NCI-H1092 (cell line): ENCODE measurements around the gene RPL29.

Experiments
- DNase-seq: peaks from one replicate; lab custom pipeline; 2025; lab: John Stamatoyannopoulos, UW

Gene RPL29

DNA sequence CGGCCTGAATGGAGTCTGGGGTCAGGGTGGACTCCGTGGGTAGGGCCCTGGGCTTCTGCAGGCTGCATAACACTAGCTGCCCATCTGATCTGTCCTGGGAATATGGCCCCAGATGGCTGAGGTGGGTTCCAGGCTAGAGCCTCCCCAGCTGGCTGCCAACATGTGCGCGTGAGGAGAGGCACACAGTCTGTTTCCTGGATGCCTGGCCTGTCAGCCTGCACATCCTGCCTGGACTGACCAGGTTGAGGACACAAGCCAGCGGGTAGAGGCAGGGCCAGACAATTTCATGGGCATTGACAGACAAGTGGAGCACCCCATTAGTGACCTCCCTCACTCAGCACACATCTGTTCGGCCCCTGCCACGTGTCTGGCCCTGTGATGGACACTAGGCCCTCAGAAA lies 29.8 kb upstream of the RPL29 start:
- no peak for DNase-seq

DNA sequence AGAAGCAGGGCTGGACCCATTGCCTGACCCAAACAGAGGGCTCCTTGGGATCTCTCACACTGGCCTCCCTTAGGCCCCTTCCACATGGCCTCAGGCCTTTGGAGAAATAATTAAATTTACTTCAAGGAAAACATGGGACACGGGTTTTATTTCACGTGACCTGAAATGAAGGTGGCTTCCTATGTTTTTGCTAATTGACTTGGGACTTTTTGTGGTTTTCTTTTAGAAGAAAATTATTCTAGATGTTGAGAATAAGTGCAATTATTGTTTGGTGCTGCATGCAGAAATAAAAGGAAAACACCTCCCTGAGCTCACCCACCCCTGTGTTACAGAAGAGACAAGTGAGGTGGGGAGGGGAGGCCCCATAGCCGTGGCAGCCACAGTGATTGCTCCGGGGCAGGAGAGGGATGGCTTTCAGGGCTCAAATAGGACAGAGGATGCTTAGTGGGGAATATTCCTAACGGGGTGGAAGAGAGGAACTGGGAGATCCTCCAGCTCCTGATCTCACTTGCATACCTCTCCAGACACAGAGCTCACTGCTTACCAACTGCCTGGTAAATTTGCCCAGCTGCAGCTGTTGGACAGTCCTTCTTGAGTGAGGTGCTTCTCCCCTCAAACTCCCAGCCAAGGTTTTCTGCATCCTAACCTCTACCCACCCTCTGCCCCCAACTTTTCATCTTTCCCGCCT lies 29.2 kb upstream of the RPL29 start:
- DNase-seq, result no peak

DNA sequence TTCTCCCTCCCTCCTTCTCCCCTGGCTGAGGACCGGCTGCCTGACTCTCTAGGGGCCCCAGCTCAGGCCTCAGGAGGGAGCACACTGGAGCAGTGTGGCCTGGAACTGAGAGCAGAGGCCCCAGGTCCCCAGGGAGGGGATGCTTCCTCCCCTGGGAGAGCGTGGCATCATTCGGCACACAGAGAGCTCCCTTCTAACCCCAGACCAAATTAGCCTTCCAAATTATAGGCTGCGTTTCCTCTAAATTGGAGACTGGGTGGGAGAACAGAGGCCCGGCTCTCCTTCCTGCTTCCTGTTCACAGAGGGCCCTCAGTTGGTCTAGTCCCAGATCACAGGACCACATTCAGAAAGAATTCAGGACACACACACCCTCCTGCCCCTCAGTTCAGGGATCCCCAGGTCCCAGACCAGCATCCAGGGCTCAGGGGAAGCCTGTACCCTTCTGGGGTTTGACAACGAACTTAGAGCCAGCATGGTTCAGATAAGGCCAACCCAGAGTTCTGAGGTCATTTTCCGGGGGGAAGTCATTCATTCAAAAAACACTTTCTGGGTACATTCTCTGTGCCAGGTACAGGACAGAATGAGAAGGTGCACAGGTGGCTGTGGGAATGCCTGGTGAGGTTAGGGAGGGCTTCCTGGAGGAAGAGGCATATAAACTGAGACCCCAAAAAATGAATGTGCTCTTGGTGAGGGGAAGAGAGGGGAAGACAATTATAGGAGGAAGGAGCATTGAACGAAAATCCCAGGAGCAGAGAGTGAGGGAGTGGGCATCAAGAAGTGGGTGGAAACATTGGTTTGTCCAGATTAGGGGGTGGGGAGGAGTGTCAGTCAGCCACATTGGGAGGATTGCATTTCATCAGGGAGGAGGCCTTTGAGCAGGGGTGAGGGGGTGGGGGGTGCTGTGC lies 28.4 kb upstream of the RPL29 start:
- no peak for DNase-seq

DNA sequence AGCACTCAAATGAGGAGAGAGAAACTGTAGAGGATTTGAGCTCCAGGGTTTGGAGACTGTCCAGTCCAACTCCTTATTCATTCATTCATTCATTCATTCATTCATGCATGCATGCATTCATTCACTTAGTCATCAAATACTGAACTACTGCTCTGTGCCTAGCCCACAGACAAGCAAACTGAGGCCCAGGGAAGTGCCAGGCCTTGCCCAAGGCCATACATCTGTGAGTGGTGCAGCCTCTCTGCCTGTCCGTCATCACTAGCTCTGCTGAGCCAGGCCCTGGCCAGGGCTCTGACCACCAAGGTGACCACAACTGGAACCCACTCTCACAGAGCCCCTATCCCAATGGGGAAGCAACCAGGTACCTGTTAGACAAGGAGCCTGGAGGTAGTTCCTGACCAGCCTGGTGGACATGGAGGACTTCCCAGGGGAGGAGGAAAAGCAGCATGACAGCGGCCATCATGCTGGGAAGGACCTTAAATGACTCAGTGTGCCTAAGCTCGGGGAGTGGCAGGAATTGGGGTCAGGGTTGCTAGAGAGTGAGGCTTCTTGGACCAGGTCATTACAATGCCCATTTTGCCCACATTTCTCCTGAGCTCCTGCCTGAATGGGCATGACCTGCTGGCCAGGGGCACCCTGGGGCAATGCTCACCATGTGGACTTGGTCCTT lies 27.5 kb upstream of the RPL29 start:
- DNase-seq, result no peak

DNA sequence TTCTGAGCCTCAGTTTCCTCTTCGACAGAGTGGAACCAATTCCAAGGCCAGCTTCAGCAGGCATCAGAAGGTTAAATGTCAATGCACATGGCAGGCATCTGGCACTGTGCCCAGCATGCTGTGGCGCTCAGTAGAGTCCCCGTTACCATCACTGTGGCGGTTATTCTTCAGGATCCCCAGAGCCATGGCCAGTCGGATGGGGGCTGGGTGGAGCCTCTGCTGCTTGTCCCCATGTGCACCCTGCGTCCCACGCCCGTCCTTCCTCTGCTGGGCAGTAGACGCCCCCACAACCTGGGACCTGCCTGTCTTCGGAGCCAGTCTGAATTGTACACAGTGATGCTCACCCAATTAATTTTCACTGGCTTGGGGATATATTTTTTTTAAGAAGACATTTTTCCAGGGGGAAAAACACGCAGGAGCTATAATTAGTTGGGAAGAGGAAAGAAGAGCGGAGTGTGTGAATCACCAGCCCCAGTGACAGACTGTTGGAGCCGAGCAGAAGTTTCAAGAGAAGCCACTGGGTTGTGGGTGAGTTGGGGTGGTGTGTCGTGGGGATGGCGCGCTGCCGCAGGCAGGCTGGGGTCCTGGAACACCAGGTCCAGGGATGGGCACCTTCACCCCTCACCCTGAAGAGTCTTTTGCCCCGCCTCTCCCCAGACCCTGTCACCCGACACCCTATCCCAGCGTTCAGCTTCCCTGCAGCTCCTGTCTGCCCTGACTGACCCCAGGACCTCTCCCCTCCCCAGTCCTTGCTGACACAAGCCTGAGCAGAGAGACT lies 26.8 kb upstream of the RPL29 start:
- no peak for DNase-seq

DNA sequence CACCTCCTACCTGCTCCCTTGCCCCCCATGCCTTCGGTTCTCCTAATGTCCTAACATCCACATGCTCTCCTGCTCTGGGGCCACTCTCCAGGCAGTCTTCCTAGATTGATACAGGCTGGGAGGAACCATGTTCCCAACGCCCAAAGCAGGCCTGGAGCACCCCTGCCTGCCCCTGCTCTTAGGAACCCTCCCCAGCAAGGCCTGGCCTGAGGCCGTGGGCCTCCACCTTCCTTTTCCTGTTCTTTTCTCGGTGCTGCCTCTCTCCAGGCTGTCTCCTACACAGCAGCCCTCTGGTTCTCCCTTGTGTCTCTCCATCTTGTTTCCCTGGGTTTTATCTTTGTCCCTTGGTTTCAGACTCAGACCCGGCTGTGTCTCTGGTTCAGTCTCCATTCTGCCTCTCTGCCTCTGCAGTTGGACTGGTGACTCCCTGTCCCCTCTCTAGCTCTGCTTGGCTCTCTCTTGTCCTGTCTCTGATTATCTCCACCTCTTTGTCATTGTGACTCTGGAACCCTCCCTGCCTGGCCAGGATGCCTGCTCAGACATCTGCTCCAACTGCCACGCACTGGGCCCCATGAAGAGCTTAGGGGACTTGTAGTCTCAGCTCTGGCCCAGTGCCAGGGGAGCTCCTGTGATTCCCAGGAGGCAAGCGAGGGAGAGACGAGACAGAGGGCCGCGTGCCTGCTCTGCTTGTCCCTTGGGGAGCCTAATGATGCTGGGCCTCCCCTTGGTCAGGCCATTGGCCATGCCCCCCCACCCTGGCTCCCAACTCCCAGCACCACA lies 26.0 kb upstream of the RPL29 start:
- peak; percentile 37 for DNase-seq

DNA sequence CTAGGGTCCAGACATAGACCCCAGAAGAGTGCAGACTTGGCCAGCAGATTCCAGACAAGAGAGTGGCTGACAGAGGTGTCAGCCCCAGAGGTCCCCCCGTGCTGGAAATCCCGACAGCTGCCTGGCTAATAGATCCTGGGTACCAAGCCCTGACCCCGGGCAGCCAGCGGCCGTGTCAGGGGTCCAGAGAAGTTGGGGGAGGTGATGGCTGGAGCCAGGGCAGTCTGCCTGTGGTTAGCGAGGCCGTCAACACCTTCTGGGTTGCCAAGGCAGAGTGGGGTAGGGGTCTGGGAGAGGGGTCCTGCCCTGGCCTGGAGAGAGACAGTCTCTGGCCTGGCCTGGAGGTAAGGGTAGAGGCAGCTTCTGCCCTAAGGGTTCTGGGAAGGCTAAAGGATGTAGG lies 25.1 kb upstream of the RPL29 start:
- DNase-seq, result no peak

DNA sequence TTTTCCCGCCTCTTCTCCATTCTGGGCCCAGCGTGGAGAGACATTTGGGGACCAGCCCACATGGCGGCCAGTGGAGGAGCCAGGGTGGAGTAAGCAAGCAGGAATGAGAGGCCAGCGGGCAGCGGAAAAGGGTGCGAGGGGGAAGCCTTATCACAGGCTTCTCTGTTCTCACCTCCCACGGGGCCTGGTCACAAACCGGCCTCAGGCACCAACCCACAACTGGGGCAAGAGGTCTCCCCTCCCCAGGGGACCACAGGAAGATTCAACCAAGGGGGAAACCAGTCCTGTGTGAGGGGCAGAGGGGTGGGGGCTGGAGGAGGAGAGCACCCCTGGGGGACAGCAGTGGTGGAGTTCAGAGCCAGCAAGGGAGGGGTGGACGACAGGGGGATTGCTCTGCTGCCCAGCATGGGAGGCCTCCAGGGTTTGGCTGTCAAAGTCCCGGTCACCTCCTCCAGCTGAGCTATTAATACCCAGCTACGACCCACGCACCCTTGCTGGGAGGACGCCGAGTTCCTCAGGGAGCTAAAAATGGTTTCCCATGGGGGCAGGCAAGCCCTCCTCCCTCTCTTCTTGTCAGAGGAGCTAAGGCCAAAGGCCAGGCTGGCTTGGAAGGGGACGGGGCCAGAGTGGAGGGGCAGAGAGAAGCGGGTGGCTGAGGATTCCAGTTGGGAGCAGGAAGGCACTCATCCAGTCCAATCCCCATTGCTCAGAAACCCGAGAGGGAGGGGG lies 23.8 kb upstream of the RPL29 start:
- no peak for DNase-seq

DNA sequence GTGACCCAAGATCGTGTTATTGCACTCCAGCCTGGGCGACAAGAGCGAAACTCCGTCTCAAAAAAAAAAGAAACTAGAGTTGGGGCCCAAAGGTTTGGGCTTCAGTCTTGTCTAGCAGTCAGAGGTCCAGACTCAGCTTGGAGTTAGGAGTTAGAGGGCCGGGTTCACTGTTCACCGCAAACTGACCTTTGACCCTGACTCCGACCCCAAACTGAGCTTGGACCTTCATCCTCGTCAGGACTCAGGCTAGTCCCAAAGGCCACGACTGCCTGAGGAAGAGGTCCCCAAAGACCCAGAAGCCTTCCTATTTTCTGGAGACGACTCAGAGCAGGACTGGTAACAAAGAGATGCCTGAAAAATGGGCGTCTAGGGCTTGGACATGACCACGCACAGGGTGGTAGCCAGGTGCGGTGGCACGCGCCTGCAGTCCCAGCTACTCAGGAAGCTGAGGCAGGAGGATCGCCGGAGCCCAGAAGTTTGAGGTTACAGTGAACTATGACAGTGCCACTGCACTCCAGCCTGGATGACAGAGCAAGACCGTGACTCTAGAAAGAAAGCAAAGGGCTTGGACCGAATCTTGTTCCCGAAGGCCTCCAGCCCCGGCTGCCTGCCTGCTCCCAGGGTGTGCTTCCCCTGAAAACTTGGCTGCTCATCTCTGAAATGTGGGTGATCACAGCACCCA lies 22.8 kb upstream of the RPL29 start:
- DNase-seq, result no peak

DNA sequence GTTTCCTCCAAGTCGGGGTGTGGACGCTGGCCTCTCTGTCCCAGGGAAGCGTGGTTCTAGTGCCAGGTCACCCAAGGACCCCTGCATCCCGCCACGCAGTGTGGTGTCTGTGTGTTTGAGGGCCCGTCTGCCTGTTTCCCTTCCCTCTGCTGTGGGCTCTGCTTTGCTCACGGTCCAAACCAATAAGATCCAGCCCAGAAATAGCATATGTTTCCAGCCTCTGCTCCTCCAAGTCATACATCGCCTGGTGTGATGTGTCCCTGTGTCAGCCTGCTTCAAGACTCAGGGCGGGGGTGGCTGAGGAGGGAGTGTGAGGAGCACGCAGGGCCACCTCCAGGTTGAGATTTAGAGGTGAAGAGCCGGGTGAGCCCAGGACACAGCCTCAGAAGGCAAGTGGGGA lies 21.9 kb upstream of the RPL29 start:
- DNase-seq, result no peak

DNA sequence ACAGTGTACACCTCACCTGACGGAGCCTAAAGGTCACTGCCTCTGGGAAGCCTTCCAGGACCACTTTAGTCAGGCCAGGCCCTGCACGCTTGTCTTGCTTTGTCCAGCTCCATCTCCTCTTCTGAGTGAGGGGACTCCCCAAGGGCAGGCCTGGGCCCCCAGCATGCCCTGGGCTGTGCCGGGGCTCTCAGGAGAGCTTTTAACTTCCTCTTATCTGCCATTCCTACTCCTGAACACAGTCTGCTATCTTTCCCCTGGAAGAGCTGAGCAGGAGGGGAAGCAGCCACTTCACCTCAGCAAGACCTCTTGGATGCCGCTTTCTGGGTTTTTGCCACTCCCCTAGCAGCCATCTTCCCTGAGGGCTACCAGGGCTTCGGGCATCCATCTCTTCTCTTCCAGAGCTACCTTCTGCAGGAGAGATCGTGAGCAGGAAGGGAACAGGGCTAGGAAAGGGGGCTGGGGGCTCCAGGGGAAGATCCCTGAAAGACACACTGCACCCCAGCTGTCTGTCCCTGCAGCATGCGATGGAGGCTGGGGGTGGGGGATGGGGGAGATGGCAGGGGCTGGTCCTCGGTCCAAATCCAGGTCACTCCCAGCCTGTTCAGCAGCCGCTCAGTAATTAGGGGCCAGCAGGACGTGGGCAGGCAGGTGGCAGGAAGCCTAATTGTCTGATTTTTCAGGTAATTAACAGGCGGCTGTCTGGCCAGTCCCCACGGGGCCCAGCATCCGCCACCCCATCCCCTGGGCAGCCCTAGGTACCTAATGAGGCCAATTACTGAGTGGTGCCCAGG lies 19.9 kb upstream of the RPL29 start:
- no peak for DNase-seq

DNA sequence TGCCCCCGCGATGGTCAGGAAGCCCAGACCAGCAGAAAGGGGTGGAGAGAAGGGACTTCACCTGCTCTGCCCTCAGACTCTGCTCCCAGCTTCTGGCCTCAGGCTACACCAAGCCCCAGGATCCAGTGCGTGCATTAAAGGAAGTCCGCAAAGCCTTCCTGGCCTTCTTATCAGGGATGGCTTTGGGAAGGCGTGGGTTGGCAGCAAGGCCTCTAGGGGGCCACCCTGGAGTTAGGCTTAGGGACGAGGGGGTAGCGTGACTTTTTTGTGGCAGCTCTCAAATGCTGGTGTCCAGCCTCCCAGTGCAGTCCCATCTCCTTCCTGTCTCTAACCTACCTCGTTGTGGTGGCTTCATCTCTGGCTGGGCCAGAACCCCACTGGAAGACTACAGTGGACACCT lies 18.9 kb upstream of the RPL29 start:
- no peak for DNase-seq

DNA sequence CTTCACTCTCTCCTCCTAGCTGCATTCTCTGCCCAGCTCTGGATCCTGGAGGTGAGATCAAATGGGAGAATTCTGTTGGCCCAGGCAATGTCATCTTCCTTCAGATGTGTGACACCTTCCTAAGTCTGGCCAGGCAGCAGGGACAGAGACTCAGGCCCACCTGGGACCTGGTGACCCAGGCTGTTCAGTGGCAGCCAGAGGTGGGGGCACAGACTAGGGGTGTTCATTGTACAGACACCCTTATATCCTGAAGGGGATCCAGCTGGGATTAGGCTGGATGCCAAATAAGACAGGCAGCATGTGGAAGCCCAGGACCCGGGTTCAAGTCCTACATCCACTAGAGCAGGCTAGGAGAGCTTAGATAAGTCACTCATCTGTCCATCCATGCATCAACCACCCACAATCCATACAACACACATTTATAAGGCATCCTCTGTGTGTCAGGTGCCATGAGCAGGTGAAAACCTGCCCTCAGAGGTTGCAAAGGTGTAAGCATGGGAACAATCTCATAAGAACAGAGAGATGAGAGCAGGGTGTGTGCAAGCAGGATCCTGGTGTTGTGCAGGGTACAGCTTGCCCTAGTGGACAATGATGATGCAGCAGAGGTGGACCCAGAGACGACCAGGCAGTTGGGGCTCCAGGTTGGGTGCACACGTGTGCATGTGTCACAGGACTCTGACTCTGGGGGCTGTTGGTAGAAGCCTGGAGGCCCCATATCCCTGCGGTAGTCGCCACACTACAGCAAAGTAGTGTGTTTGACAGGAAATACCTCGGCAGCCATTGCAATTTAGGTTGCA lies 18.3 kb upstream of the RPL29 start:
- DNase-seq, result no peak

DNA sequence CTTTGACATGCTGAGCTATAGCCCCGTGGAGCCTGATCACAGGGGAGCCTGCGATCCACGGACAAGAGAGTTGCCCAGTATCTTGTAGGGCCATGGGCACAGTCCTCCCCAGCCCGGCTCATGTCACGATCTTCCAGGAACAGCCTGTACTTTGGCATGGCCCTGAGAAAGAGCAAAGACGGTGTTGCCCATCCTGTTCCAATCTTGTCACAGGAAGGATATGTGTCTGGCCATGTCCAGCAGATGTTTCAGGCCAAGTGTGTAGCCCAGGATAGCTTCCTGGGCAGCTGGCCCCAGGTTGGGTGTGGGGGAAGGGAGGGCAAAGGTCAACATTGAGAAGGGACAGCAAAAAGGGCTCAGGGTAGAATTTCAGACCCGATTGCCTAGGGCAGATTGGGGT lies 17.0 kb upstream of the RPL29 start:
- DNase-seq, result no peak

DNA sequence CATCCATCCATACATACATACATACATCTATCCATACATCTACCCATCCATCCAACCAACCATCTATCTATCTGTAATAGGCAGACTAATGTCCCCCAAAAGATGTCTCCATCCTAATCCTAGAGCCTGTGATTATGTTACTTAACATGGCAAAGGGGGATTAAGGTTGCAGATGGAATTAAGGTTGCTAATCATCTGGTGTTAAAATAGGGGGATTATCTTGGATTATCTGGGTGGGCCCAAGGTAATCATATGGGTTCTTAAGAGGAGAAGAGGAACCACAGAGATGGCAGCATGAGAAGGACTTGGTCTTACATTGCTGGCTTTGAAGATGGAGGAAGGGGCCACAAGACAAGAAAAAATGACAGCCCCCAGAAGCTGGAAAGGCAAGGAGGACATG lies 14.7 kb upstream of the RPL29 start:
- no peak for DNase-seq

DNA sequence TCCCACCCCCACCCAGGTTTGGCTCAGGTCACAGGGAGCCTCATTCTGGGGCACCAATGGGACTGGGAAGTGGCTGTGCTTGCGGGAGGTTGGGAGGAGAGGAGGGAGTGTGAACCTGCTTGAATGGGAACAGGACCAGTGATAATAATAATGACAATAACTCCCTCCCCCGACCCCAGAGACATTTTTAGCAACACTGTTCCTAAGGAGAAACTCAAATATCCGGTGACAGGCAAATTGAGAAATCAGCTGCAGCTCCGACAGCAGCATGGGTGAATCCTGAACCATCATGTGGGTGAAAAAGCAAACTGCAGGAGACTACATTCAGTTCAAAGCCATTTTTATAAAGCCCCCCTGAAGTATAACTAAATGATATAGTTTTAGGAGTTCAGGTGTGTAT lies 11.6 kb upstream of the RPL29 start:
- no peak for DNase-seq

DNA sequence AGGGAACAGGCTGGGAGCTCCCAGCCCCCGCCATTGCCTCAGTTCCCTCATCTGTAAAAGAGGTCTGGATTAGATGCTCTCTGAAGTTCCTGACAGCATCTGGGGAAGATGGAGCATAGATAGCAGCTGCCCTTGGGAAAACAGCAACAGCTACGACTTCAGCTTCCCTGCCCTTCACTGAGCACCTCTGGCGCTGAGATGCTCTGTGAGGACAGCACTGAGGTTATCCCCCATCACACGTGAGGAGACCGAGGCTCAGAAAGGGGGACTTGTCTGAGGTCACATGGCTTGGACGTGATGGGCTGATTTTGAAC lies 11.1 kb upstream of the RPL29 start:
- no peak for DNase-seq

DNA sequence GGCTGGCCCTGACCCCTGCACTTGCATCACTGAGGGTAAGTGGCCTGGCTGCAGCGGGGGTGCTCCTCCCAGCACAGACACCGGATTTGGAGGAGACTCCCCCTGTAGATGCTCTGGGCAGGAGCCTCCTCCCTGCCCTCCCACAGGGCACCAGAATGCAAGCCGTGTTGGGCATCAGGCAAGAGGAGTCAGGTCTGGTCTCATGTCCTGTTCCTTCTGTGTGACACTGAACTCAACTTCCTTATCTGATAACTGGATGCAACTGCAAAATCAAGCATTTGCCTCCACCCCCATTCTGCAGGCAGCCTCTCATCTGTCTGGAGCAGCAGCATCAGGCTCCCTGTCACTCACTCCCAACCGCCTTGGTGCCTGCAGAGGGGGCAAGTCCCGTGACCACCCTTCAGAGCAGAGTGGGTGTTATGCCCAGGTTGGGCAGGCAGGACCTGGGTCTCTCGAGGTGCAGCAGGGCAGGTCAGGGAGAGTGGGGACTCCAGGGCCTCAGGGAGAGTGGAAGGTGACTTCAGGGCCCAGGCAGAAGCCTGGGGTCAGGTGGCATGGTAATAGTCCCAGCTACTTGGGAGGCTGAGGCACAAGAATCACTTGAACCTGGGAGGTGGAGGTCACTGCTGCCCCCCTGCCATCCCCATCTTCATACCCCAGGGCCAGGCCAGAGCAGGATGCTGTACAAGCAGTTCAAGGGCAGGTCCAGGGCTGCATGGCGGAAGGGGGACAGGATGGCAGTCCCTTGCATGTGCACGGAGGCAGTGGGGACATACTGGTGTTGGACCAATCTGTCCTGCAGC lies 10.5 kb upstream of the RPL29 start:
- no peak for DNase-seq
